ENCODE data around the gene COBL.

DNA sequence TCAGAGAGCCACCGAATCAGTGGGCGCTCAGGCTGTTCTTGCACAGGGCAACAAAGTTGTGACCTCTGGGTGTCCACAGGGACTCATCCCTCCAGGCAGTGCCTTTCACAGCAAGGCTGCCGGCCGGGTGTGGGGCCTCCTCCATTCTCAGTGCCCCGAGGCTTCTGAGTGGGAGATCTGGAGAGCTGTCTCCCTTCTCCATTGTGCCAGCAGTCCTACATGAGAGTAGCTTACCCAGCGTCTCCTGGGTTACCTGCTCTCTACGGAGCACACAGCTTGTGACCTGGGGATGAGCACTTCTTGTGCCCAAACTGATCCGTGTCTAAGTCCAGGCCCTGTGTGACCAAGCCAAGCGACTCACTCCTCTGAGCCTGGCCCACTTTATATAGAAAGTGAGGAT lies 293.1 kb downstream of the COBL start:
- TF ChIP-seq CTCF (IDR thresholded peaks at IDR 0.05; ENCODE audit: extremely low read depth in 1 of 2, insufficient read depth in 1 of 2, low read depth in 1 of 2, low read length in 2 of 2) (no peak), POLR2A (IDR thresholded peaks at IDR 0.05; ENCODE audit: low read depth, low read length) (no peak), MYC (IDR thresholded peaks at IDR 0.05; ENCODE audit: low read depth, low read length) (no peak), POLR2AphosphoS5 (IDR thresholded peaks at IDR 0.05; ENCODE audit: insufficient read depth, low read depth, low read length) (no peak), EZH2 (IDR thresholded peaks at IDR 0.05; ENCODE audit: borderline replicate concordance, low read depth, low read length, severe bottlenecking) (no peak), JUN (IDR thresholded peaks at IDR 0.05; ENCODE audit: borderline replicate concordance, insufficient read depth, insufficient read length, low read depth) (no peak)
- TF ChIP-seq, protein P1, sequence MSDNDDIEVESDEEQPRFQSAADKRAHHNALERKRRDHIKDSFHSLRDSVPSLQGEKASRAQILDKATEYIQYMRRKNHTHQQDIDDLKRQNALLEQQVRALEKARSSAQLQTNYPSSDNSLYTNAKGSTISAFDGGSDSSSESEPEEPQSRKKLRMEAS (IDR thresholded peaks at IDR 0.05; ENCODE audit: insufficient read depth, insufficient read length): no peak
